ENCODE results near the gene IL1RAP. TPM values are rescaled to one million over a fixed set of nuclear protein-coding genes. Genes with fewer than 3 reads are reported as not detected.

IL1RAP gene
- total RNA-seq, 2 experiments from 2014 or later, result 2.1 to 5.6 TPM

- POLR2A ChIA-PET, result interaction anchor here (0.6 kb wide), 1 partner anchor 189 kb away, joined by 3 read pairs; no protein-coding TSS in a partner anchor
- BruUV-seq (replicated peaks), result no TSS peak
- TF ChIP-seq CTCF (conservative IDR thresholded peaks at IDR 0.05; ENCODE audit: low read length) (no peak), EZH2phosphoT487 (IDR thresholded peaks at IDR 0.05; ENCODE audit: borderline replicate concordance, low read depth, low read length) (no peak)
- Histone ChIP-seq H3K4me1 (ENCODE audit: insufficient read depth, low read length, poor library complexity, severe bottlenecking) (no peaks in the 10 kb centered on the region), H3K9me3 (ENCODE audit: low read length) (no peaks in the 10 kb centered on the region), H3K36me3 (ENCODE audit: insufficient read depth, low read length) (no peaks in the 10 kb centered on the region), H3K27ac (ENCODE audit: low read depth, low read length, poor library complexity, severe bottlenecking) (no peak overlapping the region), H3K79me2 (ENCODE audit: insufficient read depth, low read depth, low read length) (no peaks in the 10 kb centered on the region), H2AFZ (ENCODE audit: low read length) (no peak overlapping the region), H3K4me3 (ENCODE audit: low read depth, low read length, poor library complexity, severe bottlenecking) (no peak overlapping the region), H4K20me1 (ENCODE audit: insufficient read depth, low read length) (no peaks in the 10 kb centered on the region), H3K9me2 (ENCODE audit: insufficient read depth, low read length) (no peaks in the 10 kb centered on the region), H3K4me2 (ENCODE audit: low read length) (no peak overlapping the region)
- intact Hi-C loops (cut with micrococcal nuclease; ENCODE audit: unreplicated experiment), result no loop called here
- CTCF ChIA-PET (ENCODE audit: unreplicated experiment), result no interaction called here
- no peak for DNase-seq (ENCODE audit: low spot score)
These were observed 61.7 kb downstream of the IL1RAP start for GRCh38 chr3:190575437-190576185.

DNA sequence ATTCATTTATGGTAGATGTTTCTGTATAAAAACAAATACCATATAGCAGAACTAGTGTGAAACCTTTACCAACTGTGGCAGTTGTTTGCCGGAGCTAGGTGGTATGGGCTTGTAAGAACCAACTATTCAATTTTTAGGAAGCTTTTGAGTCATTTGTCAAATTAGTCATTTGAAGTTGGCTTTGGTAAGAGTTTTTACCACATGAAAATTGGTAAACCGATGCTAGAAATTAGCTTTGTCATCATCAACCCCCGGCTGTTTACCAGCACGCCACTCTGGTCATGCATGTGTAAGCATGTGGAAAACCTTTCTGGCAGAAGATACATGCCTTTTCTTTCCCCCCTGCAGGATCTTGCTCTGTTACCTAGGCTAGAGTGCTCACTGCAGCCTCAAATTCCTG is 63.3 kb downstream of the IL1RAP start:
- Histone ChIP-seq H3K36me3 (ENCODE audit: insufficient read depth, low read length) (no peaks in the 10 kb centered on the region), H3K79me2 (ENCODE audit: insufficient read depth, low read depth, low read length) (no peaks in the 10 kb centered on the region), H3K4me2 (ENCODE audit: low read length) (no peak overlapping the region), H2AFZ (ENCODE audit: low read length) (no peak overlapping the region), H3K9me3 (ENCODE audit: low read length) (no peaks in the 10 kb centered on the region), H4K20me1 (ENCODE audit: insufficient read depth, low read length) (no peaks in the 10 kb centered on the region), H3K4me1 (ENCODE audit: insufficient read depth, low read length, poor library complexity, severe bottlenecking) (no peaks in the 10 kb centered on the region), H3K9me2 (ENCODE audit: insufficient read depth, low read length) (no peaks in the 10 kb centered on the region), H3K27ac (ENCODE audit: low read depth, low read length, poor library complexity, severe bottlenecking) (no peak overlapping the region), H3K4me3 (ENCODE audit: low read depth, low read length, poor library complexity, severe bottlenecking) (no peak overlapping the region)
- DNase-seq (ENCODE audit: low spot score), result no peak
- ChIA-PET CTCF (ENCODE audit: unreplicated experiment) (interaction anchor here (0.6 kb wide), 1 partner anchor 1649 kb away, joined by 4 read pairs; no protein-coding TSS in a partner anchor), POLR2A (interaction anchor here (0.8 kb wide), 1 partner anchor 15 kb away, joined by 3 read pairs; no protein-coding TSS in a partner anchor)
- BruUV-seq (replicated peaks), result no TSS peak
- intact Hi-C loops (cut with micrococcal nuclease; ENCODE audit: unreplicated experiment), result no loop called here
- no peak for TF ChIP-seq EZH2phosphoT487 (IDR thresholded peaks at IDR 0.05; ENCODE audit: borderline replicate concordance, low read depth, low read length)

- Histone ChIP-seq H3K27ac (ENCODE audit: low read depth, low read length, poor library complexity, severe bottlenecking) (no peak overlapping the region), H3K9me2 (ENCODE audit: insufficient read depth, low read length) (no peaks in the 10 kb centered on the region), H3K4me1 (ENCODE audit: insufficient read depth, low read length, poor library complexity, severe bottlenecking) (no peaks in the 10 kb centered on the region), H3K4me3 (ENCODE audit: low read depth, low read length, poor library complexity, severe bottlenecking) (no peak overlapping the region), H2AFZ (ENCODE audit: low read length) (no peak overlapping the region), H3K36me3 (ENCODE audit: insufficient read depth, low read length) (no peaks in the 10 kb centered on the region), H4K20me1 (ENCODE audit: insufficient read depth, low read length) (no peaks in the 10 kb centered on the region), H3K9me3 (ENCODE audit: low read length) (no peaks in the 10 kb centered on the region), H3K4me2 (ENCODE audit: low read length) (no peak overlapping the region), H3K79me2 (ENCODE audit: insufficient read depth, low read depth, low read length) (no peaks in the 10 kb centered on the region)
- DNase-seq (ENCODE audit: low spot score), result no peak
- CTCF ChIA-PET (ENCODE audit: unreplicated experiment), result no interaction called here
- POLR2A ChIA-PET, result interaction anchor here (0.8 to 1.5 kb wide), 3 partner anchors 23 to 131 kb away, joined by 3 to 4 read pairs (median 3); no protein-coding TSS in a partner anchor
- no peak for TF ChIP-seq CTCF (conservative IDR thresholded peaks at IDR 0.05; ENCODE audit: low read length)
- TF ChIP-seq EZH2phosphoT487 (IDR thresholded peaks at IDR 0.05; ENCODE audit: borderline replicate concordance, low read depth, low read length), result no peak
- intact Hi-C loops (cut with micrococcal nuclease; ENCODE audit: unreplicated experiment), result no loop called here
- BruUV-seq (replicated peaks), result no TSS peak
These were observed 65.7 kb downstream of the IL1RAP start for GRCh38 chr3:190579514-190580137.
